ENCODE data around the gene SPAG7. TPM values are rescaled to one million over a fixed set of nuclear protein-coding genes. Genes with fewer than 3 reads are reported as not detected.

The SPAG7 gene
- total RNA-seq, 4 donors from 2014 or later: 34.5 to 48.8 (median 39.5) TPM

DNA sequence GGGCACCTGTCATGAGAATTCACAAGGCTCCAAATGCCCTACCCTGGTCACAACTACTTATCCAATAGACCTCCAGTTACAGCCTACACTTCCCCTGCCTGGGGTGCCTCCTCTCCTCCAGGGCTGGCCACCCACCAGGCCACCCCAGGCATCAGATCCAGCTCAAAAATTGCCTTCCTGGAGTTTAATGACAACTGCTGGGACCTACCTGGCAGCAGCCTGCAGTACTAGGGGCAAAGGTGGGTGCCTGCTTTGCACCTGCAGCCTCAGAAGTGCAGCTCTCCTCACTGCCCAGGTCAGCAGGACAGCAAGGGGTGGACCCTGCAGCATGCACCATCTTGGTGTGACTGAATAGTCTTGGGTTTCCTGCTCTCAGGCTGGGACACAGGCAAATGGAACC is 32.0 kb downstream of the SPAG7 start:
- TF ChIP-seq, protein P1, sequence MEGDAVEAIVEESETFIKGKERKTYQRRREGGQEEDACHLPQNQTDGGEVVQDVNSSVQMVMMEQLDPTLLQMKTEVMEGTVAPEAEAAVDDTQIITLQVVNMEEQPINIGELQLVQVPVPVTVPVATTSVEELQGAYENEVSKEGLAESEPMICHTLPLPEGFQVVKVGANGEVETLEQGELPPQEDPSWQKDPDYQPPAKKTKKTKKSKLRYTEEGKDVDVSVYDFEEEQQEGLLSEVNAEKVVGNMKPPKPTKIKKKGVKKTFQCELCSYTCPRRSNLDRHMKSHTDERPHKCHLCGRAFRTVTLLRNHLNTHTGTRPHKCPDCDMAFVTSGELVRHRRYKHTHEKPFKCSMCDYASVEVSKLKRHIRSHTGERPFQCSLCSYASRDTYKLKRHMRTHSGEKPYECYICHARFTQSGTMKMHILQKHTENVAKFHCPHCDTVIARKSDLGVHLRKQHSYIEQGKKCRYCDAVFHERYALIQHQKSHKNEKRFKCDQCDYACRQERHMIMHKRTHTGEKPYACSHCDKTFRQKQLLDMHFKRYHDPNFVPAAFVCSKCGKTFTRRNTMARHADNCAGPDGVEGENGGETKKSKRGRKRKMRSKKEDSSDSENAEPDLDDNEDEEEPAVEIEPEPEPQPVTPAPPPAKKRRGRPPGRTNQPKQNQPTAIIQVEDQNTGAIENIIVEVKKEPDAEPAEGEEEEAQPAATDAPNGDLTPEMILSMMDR (IDR thresholded peaks at IDR 0.05): no peak
- no peak for TF ChIP-seq POLR2A (IDR thresholded peaks at IDR 0.05)
- no peak overlapping the region for H3K4me3 ChIP-seq
- peaks cover 18 to 34% (median 19%) of the 10 kb centered on the region in 3 donors for H3K4me1 ChIP-seq
- H3K27me3 ChIP-seq: no peaks in the 10 kb centered on the region
- no peak overlapping the region for H3K27ac ChIP-seq
- H3K36me3 ChIP-seq: peaks cover 9 to 32% (median 13%) of the 10 kb centered on the region in 3 donors
- no peak for DNase-seq
- no peaks in the 10 kb centered on the region for H3K9me3 ChIP-seq
- intact Hi-C loops (cut with DNase I): no loop called here

DNA sequence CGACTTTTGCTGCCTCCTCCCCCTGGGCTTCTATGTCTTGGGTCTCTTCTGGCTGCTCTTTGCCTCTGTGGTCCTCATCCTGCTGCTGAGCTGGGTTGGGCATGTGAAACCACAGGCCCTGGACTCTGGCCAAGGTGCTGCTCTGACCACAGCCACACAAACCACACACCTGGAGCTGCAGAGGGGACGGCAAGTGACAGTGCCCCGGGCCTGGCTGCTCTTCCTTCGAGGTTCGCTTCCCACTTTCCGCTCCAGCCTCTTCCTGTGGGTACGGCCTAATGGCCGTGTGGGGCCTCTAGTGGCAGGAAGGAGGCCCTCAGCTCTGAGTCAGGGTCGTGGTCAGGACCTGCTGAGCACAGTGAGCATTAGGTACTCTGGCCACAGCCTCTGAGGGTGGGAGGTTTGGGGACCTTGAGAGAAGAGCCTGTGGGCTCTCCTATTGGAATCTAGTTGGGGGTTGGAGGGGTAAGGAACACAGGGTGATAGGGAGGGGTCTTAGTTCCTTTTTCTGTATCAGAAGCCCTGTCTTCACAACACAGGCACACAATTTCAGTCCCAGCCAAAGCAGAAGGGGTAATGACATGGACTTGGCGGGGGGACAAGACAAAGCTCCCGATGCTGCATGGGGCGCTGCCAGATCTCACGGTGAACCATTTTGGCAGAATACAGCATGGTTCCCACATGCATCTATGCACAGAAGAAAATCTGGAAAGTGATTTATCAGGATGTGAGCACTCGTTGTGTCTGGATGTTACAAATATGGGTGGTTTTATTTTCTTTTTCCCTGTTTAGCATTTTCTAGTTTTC is 33.2 kb downstream of the SPAG7 start:
- WGBS, 2 donors: 34 to 50% methylated on average over 6 to 10 of the region's 14 CpGs
- TF ChIP-seq POLR2A (IDR thresholded peaks at IDR 0.05): no peak
- TF ChIP-seq, protein P1 (IDR thresholded peaks at IDR 0.05): peak in 1 of 6 experiments; percentile 7
- no peaks in the 10 kb centered on the region for H3K9me3 ChIP-seq
- H3K4me3 ChIP-seq: no peak overlapping the region
- DNase-seq: no peak
- H3K27ac ChIP-seq: peak overlapping the region in 1 of 4 donors; percentile 16
- H3K4me1 ChIP-seq: peaks cover 15 to 32% (median 19%) of the 10 kb centered on the region in 3 donors
- peaks cover 9 to 32% (median 13%) of the 10 kb centered on the region in 3 donors for H3K36me3 ChIP-seq
- no peaks in the 10 kb centered on the region for H3K27me3 ChIP-seq
- intact Hi-C loops (cut with DNase I): no loop called here

DNA sequence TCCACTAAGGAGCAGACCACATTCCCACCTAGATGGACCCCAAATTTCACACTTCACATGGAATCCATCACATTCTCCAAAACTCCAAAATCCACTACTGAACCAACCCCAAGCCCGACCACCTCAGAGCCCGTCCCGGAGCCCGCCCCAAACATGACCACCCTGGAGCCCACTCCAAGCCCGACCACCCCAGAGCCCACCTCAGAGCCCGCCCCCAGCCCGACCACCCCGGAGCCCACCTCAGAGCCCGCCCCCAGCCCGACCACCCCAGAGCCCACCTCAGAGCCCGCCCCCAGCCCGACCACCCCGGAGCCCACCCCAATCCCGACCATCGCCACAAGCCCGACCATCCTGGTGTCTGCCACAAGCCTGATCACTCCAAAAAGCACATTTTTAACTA is 34.0 kb downstream of the SPAG7 start:
- WGBS, 2 donors: 67 to 75% methylated on average over 1 to 8 of the region's 16 CpGs
- DNase-seq: no peak
- no peak overlapping the region for H3K27ac ChIP-seq
- H3K27me3 ChIP-seq: no peaks in the 10 kb centered on the region
- peaks cover 8 to 25% (median 12%) of the 10 kb centered on the region in 3 donors for H3K4me1 ChIP-seq
- intact Hi-C loops (cut with DNase I): no loop called here
- H3K36me3 ChIP-seq: peaks cover 9 to 32% (median 13%) of the 10 kb centered on the region in 3 donors
- no peak overlapping the region for H3K4me3 ChIP-seq
- H3K9me3 ChIP-seq: no peaks in the 10 kb centered on the region
- TF ChIP-seq, protein P1 (IDR thresholded peaks at IDR 0.05): no peak
- no peak for TF ChIP-seq POLR2A (IDR thresholded peaks at IDR 0.05)

DNA sequence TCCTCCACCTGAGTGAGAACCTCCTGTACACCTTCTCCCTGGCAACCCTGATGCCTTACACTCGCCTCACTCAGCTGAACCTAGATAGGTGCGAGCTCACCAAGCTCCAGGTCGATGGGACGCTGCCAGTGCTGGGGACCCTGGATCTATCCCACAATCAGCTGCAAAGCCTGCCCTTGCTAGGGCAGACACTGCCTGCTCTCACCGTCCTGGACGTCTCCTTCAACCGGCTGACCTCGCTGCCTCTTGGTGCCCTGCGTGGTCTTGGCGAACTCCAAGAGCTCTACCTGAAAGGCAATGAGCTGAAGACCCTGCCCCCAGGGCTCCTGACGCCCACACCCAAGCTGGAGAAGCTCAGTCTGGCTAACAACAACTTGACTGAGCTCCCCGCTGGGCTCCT is 34.9 kb downstream of the SPAG7 start:
- Histone ChIP-seq H3K4me3 (no peak overlapping the region), H3K27ac (no peak overlapping the region), H3K27me3 (no peaks in the 10 kb centered on the region), H3K36me3 (peaks cover 4 to 24% (median 7%) of the 10 kb centered on the region in 3 donors), H3K4me1 (peaks cover 0 to 16% (median 5%) of the 10 kb centered on the region in 3 donors), H3K9me3 (no peaks in the 10 kb centered on the region)
- WGBS, 2 donors: 94 to 96% methylated on average over 5 to 12 of the region's 12 CpGs
- intact Hi-C loops (cut with DNase I): no loop called here
- TF ChIP-seq, protein P1 (IDR thresholded peaks at IDR 0.05): no peak
- no peak for TF ChIP-seq POLR2A (IDR thresholded peaks at IDR 0.05)
- DNase-seq: no peak

DNA sequence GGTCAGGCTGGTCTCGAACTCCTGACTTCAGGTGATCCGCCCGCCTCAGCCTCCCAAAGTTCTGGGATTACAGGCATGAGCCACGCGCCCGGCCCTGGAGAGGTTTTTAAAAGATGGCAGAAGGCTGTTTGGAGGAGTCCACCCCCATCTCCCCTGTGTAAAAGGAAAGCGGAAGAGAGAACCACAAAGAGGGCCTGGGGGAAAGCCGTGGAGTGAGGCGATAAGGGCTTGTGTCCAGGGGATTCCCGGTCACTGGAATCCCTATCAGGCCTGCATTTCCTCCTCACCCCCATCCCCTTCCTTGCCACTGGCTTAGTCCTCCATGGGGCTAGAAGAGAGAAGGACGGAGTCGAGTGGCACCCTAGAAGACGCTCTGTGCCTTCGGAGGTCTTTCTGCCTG is 35.7 kb downstream of the SPAG7 start, which contains the start of gene GP1BA:
Gene GP1BA (plus strand): TSS at position 315 of the 400 bp plus-strand sequence. CDS start 328 bp downstream, outside the sequence.
- no peak within 1 kb of the TSS for H3K27ac ChIP-seq
- H3K36me3 ChIP-seq: peaks cover 0 to 16% (median 4%) of the 10 kb centered on the region in 3 donors
- no peak within 1 kb of the TSS for H3K4me3 ChIP-seq
- intact Hi-C loops (cut with DNase I): no loop called here
- no peaks in the 10 kb centered on the region for H3K9me3 ChIP-seq
- WGBS, 2 donors: 60 to 84% methylated on average over 6 to 10 of the region's 14 CpGs
- no peaks in the 10 kb centered on the region for H3K27me3 ChIP-seq
- peaks cover 0 to 10% (median 5%) of the 10 kb centered on the region in 3 donors for H3K4me1 ChIP-seq
- TF ChIP-seq, protein P1 (IDR thresholded peaks at IDR 0.05): no peak
- TF ChIP-seq POLR2A (IDR thresholded peaks at IDR 0.05): no peak
- no peak for DNase-seq
